H1 (cell line): ENCODE data around the gene RRAD. TPM values are rescaled to one million over a fixed set of nuclear protein-coding genes. Genes with fewer than 3 reads are reported as not detected.
A peak's percentile ranks its signal among the peaks of the same experiment; 100 is the strongest.

Experiments
- CTCF ChIA-PET: fragments of 300-600 bp; sonication (Branson Sonifier 250); formaldehyde crosslinking; loops from one replicate; lab custom pipeline; 2021; ENCODE audit not compliant: partially characterized antibody; lab: Charles Lee
- POLR2A ChIA-PET: fragments of 300-600 bp; sonication (Branson Sonifier 250); formaldehyde crosslinking; loops from one replicate; lab custom pipeline; 2021; ENCODE audit warnings: inconsistent platforms; ENCODE audit not compliant: partially characterized antibody; lab: Charles Lee
- DNase-seq, 2 experiments: peaks; one replicate each; pipeline versions ENCODE4 v3.0.0 to v3.0.0-alpha.2; 2010 to 2022; ENCODE audit warnings: low spot score in 2 of 2, low read depth in 1 of 2, mixed read lengths in 1 of 2
- FAIRE-seq: peaks from 2 replicates; lab custom pipeline; 2011; peaks lifted over from hg19 to GRCh38; lab: Jason Lieb, UNC
- H2AFZ ChIP-seq: 2 replicates; pipeline ENCODE4 v1.8.1; 2012; ENCODE audit warnings: low read length, inconsistent platforms
- H2AK5ac ChIP-seq: 2 replicates; pipeline ENCODE4 v1.6.1; 2013; ENCODE audit warnings: low read depth, low read length
- H2BK120ac ChIP-seq: replicated peaks from 2 replicates; pipeline ENCODE3; 2013; ENCODE audit warnings: low read depth, low read length, inconsistent platforms
- H2BK12ac ChIP-seq: 2 replicates; pipeline ENCODE4 v1.6.1; 2013; ENCODE audit warnings: low read depth, low read length
- H2BK15ac ChIP-seq: 2 replicates; pipeline ENCODE4 v1.6.1; 2013; ENCODE audit warnings: low read length
- H2BK20ac ChIP-seq: 2 replicates; pipeline ENCODE4 v1.6.1; 2013; ENCODE audit warnings: low read length
- H2BK5ac ChIP-seq: 2 replicates; pipeline ENCODE4 v1.6.1; 2013; ENCODE audit warnings: low read depth, low read length
- H3K14ac ChIP-seq: 2 replicates; pipeline ENCODE4 v1.6.1; 2013; ENCODE audit warnings: inconsistent platforms; ENCODE audit not compliant: insufficient read length
- H3K18ac ChIP-seq: 2 replicates; pipeline ENCODE4 v1.6.1; 2013; ENCODE audit warnings: low read length; ENCODE audit errors: extremely low read depth
- H3K23ac ChIP-seq: 2 replicates; pipeline ENCODE4 v1.6.1; 2013; ENCODE audit warnings: inconsistent platforms; ENCODE audit not compliant: insufficient read length
- H3K23me2 ChIP-seq: 2 replicates; pipeline ENCODE4 v1.6.1; 2013; ENCODE audit warnings: low read depth, low read length
- H3K27ac ChIP-seq: 2 replicates; pipeline ENCODE4 v1.6.1; 2011; ENCODE audit warnings: low read depth, low read length, inconsistent platforms
- H3K27me3 ChIP-seq, 4 experiments: replicated peaks in 1 of 4; 1 replicate in 1 of 4; 2 replicates in 3 of 4; pipeline versions ENCODE4 v1.6.1 to v1.8.1; 2011 to 2013; ENCODE audit warnings: low read length in 3 of 4, mild to moderate bottlenecking in 3 of 4, inconsistent platforms in 2 of 4, mixed read lengths in 2 of 4, moderate library complexity in 1 of 4; ENCODE audit not compliant: control insufficient read depth in 3 of 4, insufficient read depth in 3 of 4; ENCODE audit errors: extremely low read depth in 1 of 4
- H3K36me3 ChIP-seq, 4 experiments: 2 replicates each; pipeline versions ENCODE4 v1.6.1 to v1.8.1; 2011 to 2013; ENCODE audit warnings: mild to moderate bottlenecking in 4 of 4, low read length in 3 of 4, moderate library complexity in 2 of 4, control low read depth in 1 of 4, inconsistent platforms in 1 of 4; ENCODE audit not compliant: insufficient read depth in 4 of 4, control insufficient read depth in 2 of 4
- H3K4ac ChIP-seq: replicated peaks from 2 replicates; pipeline ENCODE3; 2013; ENCODE audit warnings: low read length, low read depth, mixed read lengths, inconsistent platforms; ENCODE audit not compliant: insufficient read length
- H3K4me1 ChIP-seq, 4 experiments: replicated peaks in 1 of 4; 1 replicate in 1 of 4; 2 replicates in 3 of 4; pipeline versions ENCODE4 v1.6.1 to v1.8.1; 2011 to 2013; ENCODE audit warnings: low read length in 3 of 4, inconsistent platforms in 2 of 4, mixed read lengths in 1 of 4; ENCODE audit not compliant: insufficient read depth in 4 of 4, control insufficient read depth in 3 of 4
- H3K4me2 ChIP-seq, 2 experiments: 2 replicates each; pipeline versions ENCODE4 v1.6.1 to v1.8.1; 2011 to 2013; ENCODE audit warnings: low read depth in 2 of 2, low read length in 2 of 2, control low read depth in 1 of 2, inconsistent platforms in 1 of 2, mild to moderate bottlenecking in 1 of 2; ENCODE audit not compliant: insufficient read depth in 1 of 2
- H3K4me3 ChIP-seq, 4 experiments: fragments of 200-600, 300-600 bp in 1 of 4; sonication (generic), shearing (Covaris generic), sonication (Bioruptor Twin) in 1 of 4; 2 replicates each; pipeline versions ENCODE4 v1.5.1 to v1.8.1; 2011 to 2016; ENCODE audit warnings: low read length in 4 of 4, low read depth in 3 of 4, control low read depth in 2 of 4, inconsistent platforms in 2 of 4, mild to moderate bottlenecking in 2 of 4, mixed read lengths in 1 of 4, moderate library complexity in 1 of 4; ENCODE audit not compliant: insufficient read depth in 2 of 4; ENCODE audit errors: extremely low read depth in 1 of 4
- H3K56ac ChIP-seq: replicated peaks from 2 replicates; pipeline ENCODE3; 2013; ENCODE audit warnings: low read depth, mild to moderate bottlenecking, mixed read lengths, low read length, inconsistent platforms; ENCODE audit not compliant: insufficient read length
- H3K79me1 ChIP-seq: 2 replicates; pipeline ENCODE4 v1.6.1; 2013; ENCODE audit warnings: low read depth, low read length, control low read depth
- H3K79me2 ChIP-seq, 2 experiments: 2 replicates each; pipeline versions ENCODE4 v1.6.1 to v1.8.1; 2012 to 2013; ENCODE audit warnings: low read length in 2 of 2, mild to moderate bottlenecking in 2 of 2, inconsistent platforms in 1 of 2; ENCODE audit not compliant: insufficient read depth in 2 of 2, control insufficient read depth in 1 of 2
- H3K9ac ChIP-seq, 4 experiments: replicated peaks in 1 of 4; 1 replicate in 1 of 4; 2 replicates in 3 of 4; pipeline versions ENCODE4 v1.6.1 to v1.8.1; 2011 to 2013; ENCODE audit warnings: low read depth in 3 of 4, low read length in 3 of 4, control low read depth in 2 of 4, mild to moderate bottlenecking in 2 of 4, moderate library complexity in 2 of 4, inconsistent platforms in 1 of 4; ENCODE audit errors: extremely low read depth in 1 of 4
- H3K9me3 ChIP-seq, 2 experiments: 2 replicates each; pipeline versions ENCODE4 v1.6.1 to v1.8.1; 2012 to 2013; ENCODE audit warnings: mild to moderate bottlenecking in 2 of 2, moderate library complexity in 2 of 2, control low read depth in 1 of 2, inconsistent platforms in 1 of 2, low read depth in 1 of 2, low read length in 1 of 2, mixed read lengths in 1 of 2; ENCODE audit not compliant: insufficient read depth in 2 of 2
- H4K20me1 ChIP-seq, 2 experiments: replicated peaks in 1 of 2; 2 replicates each; pipeline versions ENCODE3 to v1.8.1; 2011 to 2013; ENCODE audit warnings: inconsistent platforms in 2 of 2, low read length in 2 of 2, mild to moderate bottlenecking in 1 of 2; ENCODE audit not compliant: insufficient read depth in 2 of 2, control insufficient read depth in 1 of 2
- H4K5ac ChIP-seq: 2 replicates; pipeline ENCODE4 v1.6.1; 2013; ENCODE audit warnings: low read length, low read depth, mixed read lengths, inconsistent platforms; ENCODE audit not compliant: insufficient read length
- H4K8ac ChIP-seq: 2 replicates; pipeline ENCODE4 v1.8.0; 2013; ENCODE audit warnings: mild to moderate bottlenecking, moderate library complexity, low read length, inconsistent platforms; ENCODE audit not compliant: insufficient read depth; ENCODE audit errors: extremely low read depth
- H4K91ac ChIP-seq: replicated peaks from 2 replicates; pipeline ENCODE3; 2013; ENCODE audit warnings: low read length, mixed read lengths, inconsistent platforms; ENCODE audit not compliant: insufficient read length
- POLR2AphosphoS5 ChIP-seq: IDR thresholded peaks from 2 replicates; pipeline ENCODE4 v1.6.1; 2011; ENCODE audit warnings: low read depth, low read length
- WGBS, 2 experiments: shearing (Covaris generic) in 1 of 2; methylation state at CpG; one replicate each; pipeline versions ENCODE4 v1.1.6 to v1.1.7; 2013 to 2015; ENCODE audit warnings: low lambda C conversion rate in 2 of 2, mixed read lengths in 2 of 2, inconsistent platforms in 1 of 2, low coverage in 1 of 2, missing lambda C conversion rate in 1 of 2; ENCODE audit not compliant: insufficient replicate concordance in 2 of 2, insufficient coverage in 1 of 2, insufficient read length in 1 of 2; ENCODE audit errors: extremely low coverage in 1 of 2, missing lambda C conversion rate in 1 of 2; 5-methylcytosine and 5-hydroxymethylcytosine counted together
- polyA plus RNA-seq, 7 experiments: library from polyadenylated mRNA; depleted of rRNA in 3 of 7; stranded (reverse) in 5 of 7; unstranded in 2 of 7; fragments of >200 nt in 5 of 7; fragments of 200-250 nt in 2 of 7; gene quantifications; 1 replicate in 5 of 7; 2 replicates in 1 of 7; 4 replicates in 1 of 7; pipeline versions ENCODE4 v1.2.1 to v1.2.3, GENCODE V29; 2011 to 2013; ENCODE audit warnings: missing spikeins in 2 of 7, mixed read lengths in 2 of 7
- total RNA-seq: library from RNA; stranded (reverse); fragmentation: NEBNext Ultra II Directional; extraction: Animal tissue kit (Norgen Biotek cat#: 25700); gene quantifications from 2 replicates; pipeline ENCODE4 v1.2.1, GENCODE V29; 2021

The RRAD gene
- total and polyA plus RNA-seq, 2 of the 8 experiments (the other 6 are each of a cell fraction or from before 2014, with no cell fraction given) = 0.17 TPM; not detected in 1

GRCh38 chr16:66895999-66896398 lies 29.3 kb downstream of the RRAD start:
- H3K14ac ChIP-seq = no peak overlapping the region
- no peak overlapping the region for H2BK20ac ChIP-seq
- WGBS, 2 experiments = 95% methylated on average over 3 of the region's 3 CpGs; no CpG with 5 or more reads in 1 of the 2 experiments
- ChIA-PET POLR2A (interaction anchor here (1.3 to 2.2 kb wide), 2 partner anchors 17 to 31 kb away, joined by 3 to 6 read pairs; no protein-coding TSS in a partner anchor), CTCF (interaction anchor here (1.0 to 42.0 kb wide), 22 partner anchors 10 to 308 kb away, joined by 3 to 1009 read pairs (median 4); partner anchors contain the start of genes B3GNT9, CDH16, CIAO2B and PDP2)
- H2BK12ac ChIP-seq = no peak overlapping the region; the same call in 1 of the 2 replicates
- H4K8ac ChIP-seq = no peak overlapping the region
- H2BK120ac ChIP-seq = no peak overlapping the region
- no peaks in the 10 kb centered on the region for H3K23me2 ChIP-seq
- H2BK15ac ChIP-seq = no peak overlapping the region
- no peak overlapping the region for H2AK5ac ChIP-seq
- H3K56ac ChIP-seq = peak overlapping the region; percentile 28
- H3K27me3 ChIP-seq = no peaks in the 10 kb centered on the region; a peak in 1 of 7 replicates
- H3K4me2 ChIP-seq = no peak overlapping the region
- H3K23ac ChIP-seq = no peak overlapping the region
- no peak overlapping the region for H3K4me3 ChIP-seq
- H3K79me2 ChIP-seq = no peaks in the 10 kb centered on the region
- H2BK5ac ChIP-seq = no peak overlapping the region
- no peak overlapping the region for H4K5ac ChIP-seq
- no peaks in the 10 kb centered on the region for H3K79me1 ChIP-seq
- no peak overlapping the region for H2AFZ ChIP-seq
- H4K20me1 ChIP-seq = peaks cover 4 to 9% of the 10 kb centered on the region in 2 experiments
- FAIRE-seq = no peak
- no peak overlapping the region; the same call in 1 of the 2 replicates for H3K18ac ChIP-seq
- H3K4ac ChIP-seq = no peak overlapping the region
- H3K27ac ChIP-seq = no peak overlapping the region
- no peak for DNase-seq
- H3K36me3 ChIP-seq = no peaks in the 10 kb centered on the region
- no peaks in the 10 kb centered on the region for H3K9me3 ChIP-seq
- no peak overlapping the region for H3K9ac ChIP-seq
- H4K91ac ChIP-seq = no peak overlapping the region
- H3K4me1 ChIP-seq = peaks cover 0 to 6% (median 2%) of the 10 kb centered on the region in 4 experiments; a peak in 3 of 7 replicates
- no peak for TF ChIP-seq POLR2AphosphoS5
